PC-3 (cell line): ENCODE results near the gene UBR2. TPM values are rescaled to one million over a fixed set of nuclear protein-coding genes. Genes with fewer than 3 reads are reported as not detected.

Source experiments
- ATAC-seq: fragments of 200-7000 bp; cut with Tn5 transposase; 2 replicates; pipeline ENCODE4 v1.9.1; 2020; ENCODE audit warnings: mild to moderate bottlenecking, moderate library complexity
- BruUV-seq: library from RNA; stranded (reverse); fragments of 400-500 nt; replicated peaks from 2 replicates; lab custom pipeline; 2021; lab: Mats Ljungman, UMichigan
- CTCF ChIA-PET: fragments of 300-600 bp; sonication (Branson Sonifier 250); formaldehyde crosslinking; loops from one replicate; lab custom pipeline; 2022; ENCODE audit warnings: antibody characterized with exemption; lab: Charles Lee
- POLR2A ChIA-PET: fragments of 300-600 bp; sonication (Branson Sonifier 250); formaldehyde crosslinking; loops from one replicate; lab custom pipeline; 2022; ENCODE audit warnings: antibody characterized with exemption; ENCODE audit not compliant: unreplicated experiment; lab: Charles Lee
- DNase-seq: peaks from one replicate; pipeline ENCODE4 v3.0.0-alpha.2; 2015
- H2AFZ ChIP-seq: fragments of 300-600 bp; sonication (generic); 2 replicates; pipeline ENCODE4 v1.6.0; 2016; ENCODE audit warnings: antibody characterized with exemption, low read length
- H3F3A ChIP-seq: fragments of 300-600 bp; sonication (generic); one replicate; pipeline ENCODE4 v1.6.0; 2017; ENCODE audit warnings: antibody characterized with exemption, low read length, control low read depth, mild to moderate bottlenecking; ENCODE audit not compliant: unreplicated experiment
- H3K27ac ChIP-seq: fragments of 300-600 bp; sonication (generic); 2 replicates; pipeline ENCODE4 v1.5.1; 2016; ENCODE audit warnings: mild to moderate bottlenecking, low read length
- H3K27me3 ChIP-seq: fragments of 300-600 bp; sonication (generic); 2 replicates; pipeline ENCODE4 v1.6.1; 2016; ENCODE audit warnings: low read length, mixed read lengths
- H3K36me3 ChIP-seq: fragments of 300-600 bp; sonication (generic); 2 replicates; pipeline ENCODE4 v1.6.1; 2016; ENCODE audit warnings: low read depth, mixed run types, low read length, mixed read lengths
- H3K4me1 ChIP-seq: fragments of 300-600 bp; sonication (generic); 2 replicates; pipeline ENCODE4 v1.5.1; 2016; ENCODE audit warnings: low read length; ENCODE audit not compliant: insufficient read depth
- H3K4me2 ChIP-seq: fragments of 300-600 bp; sonication (generic); 2 replicates; pipeline ENCODE4 v1.6.0; 2016; ENCODE audit warnings: low read length
- H3K4me3 ChIP-seq: fragments of 300-600 bp; sonication (generic); 2 replicates; pipeline ENCODE4 v1.5.1; 2016; ENCODE audit warnings: mild to moderate bottlenecking, low read length, mixed read lengths
- H3K79me2 ChIP-seq: fragments of 300-600 bp; sonication (generic); 2 replicates; pipeline ENCODE4 v1.6.1; 2017; ENCODE audit warnings: low read length, mixed read lengths
- H3K9ac ChIP-seq: fragments of 300-600 bp; sonication (generic); 2 replicates; pipeline ENCODE4 v1.6.0; 2016; ENCODE audit warnings: mild to moderate bottlenecking, low read length
- H3K9me2 ChIP-seq: fragments of 300-600 bp; sonication (generic); replicated peaks from 2 replicates; pipeline ENCODE4 v1.6.1; 2016; ENCODE audit warnings: mixed run types, low read length, mixed read lengths
- H3K9me3 ChIP-seq: fragments of 300-600 bp; sonication (generic); 2 replicates; pipeline ENCODE4 v1.6.1; 2016; ENCODE audit warnings: low read length, mixed read lengths
- H4K20me1 ChIP-seq: fragments of 300-600 bp; sonication (generic); 2 replicates; pipeline ENCODE4 v1.6.1; 2016; ENCODE audit warnings: low read length, mixed read lengths
- CTCF ChIP-seq: fragments of 300-600 bp; sonication (generic); conservative IDR thresholded peaks from 2 replicates; pipeline ENCODE4 v1.5.1; 2017; ENCODE audit warnings: antibody characterized with exemption, low read depth, mild to moderate bottlenecking, low read length
- EZH2 ChIP-seq: fragments of 300-600 bp; sonication (generic); IDR thresholded peaks from one replicate; pipeline ENCODE4 v1.6.1; 2017; ENCODE audit warnings: antibody characterized with exemption, mild to moderate bottlenecking, low read length; ENCODE audit not compliant: unreplicated experiment
- EZH2phosphoT487 ChIP-seq: fragments of 300-600 bp; sonication (generic); IDR thresholded peaks from 2 replicates; pipeline ENCODE4 v1.6.1; 2018; ENCODE audit warnings: mild to moderate bottlenecking, antibody characterized with exemption, low read length, borderline replicate concordance
- intact Hi-C: fragments of 100-400 bp; cut with micrococcal nuclease; formaldehyde crosslinking; loops from 2 replicates; pipeline ENCODE4 v1.9.0; 2023
- total RNA-seq: library from RNA; depleted of rRNA; stranded (reverse); fragments of >200 nt; gene quantifications from 2 replicates; pipeline ENCODE4 v1.2.3, GENCODE V29; 2014

Gene UBR2
- total RNA-seq, 1 experiment from 2014 or later, result 19.6 TPM

- DNase-seq, result no peak
- POLR2A ChIA-PET, result no interaction called here
- no TSS peak for BruUV-seq
- CTCF ChIA-PET, result no interaction called here
- Histone ChIP-seq H3K9me3 (no peaks in the 10 kb centered on the region), H3F3A (no peaks in the 10 kb centered on the region), H3K4me2 (no peak overlapping the region), H2AFZ (no peak overlapping the region), H3K4me3 (no peak overlapping the region), H3K27me3 (no peaks in the 10 kb centered on the region), H3K4me1 (no peaks in the 10 kb centered on the region), H3K79me2 (no peaks in the 10 kb centered on the region), H3K9me2 (no peaks in the 10 kb centered on the region), H3K27ac (no peak overlapping the region), H4K20me1 (no peaks in the 10 kb centered on the region), H3K9ac (no peak overlapping the region), H3K36me3 (no peaks in the 10 kb centered on the region)
- intact Hi-C loops, result no loop called here
- ATAC-seq, result no peak
- TF ChIP-seq EZH2, result no peak
- TF ChIP-seq EZH2phosphoT487, result no peak
- no peak for TF ChIP-seq CTCF
These were observed 144.3 kb downstream of the UBR2 start for GRCh38 chr6:42708096-42708495.

- POLR2A ChIA-PET, result no interaction called here
- H3K79me2 ChIP-seq, result no peaks in the 10 kb centered on the region
- no peak overlapping the region for H2AFZ ChIP-seq
- no peak overlapping the region for H3K27ac ChIP-seq
- DNase-seq, result no peak
- intact Hi-C loops, result no loop called here
- CTCF ChIA-PET, result no interaction called here
- H3K36me3 ChIP-seq, result no peaks in the 10 kb centered on the region
- H3F3A ChIP-seq, result no peaks in the 10 kb centered on the region
- BruUV-seq, result no TSS peak
- H3K9me3 ChIP-seq, result no peaks in the 10 kb centered on the region
- no peaks in the 10 kb centered on the region for H4K20me1 ChIP-seq
- TF ChIP-seq EZH2phosphoT487, result no peak
- H3K9ac ChIP-seq, result no peak overlapping the region
- H3K4me2 ChIP-seq, result no peak overlapping the region
- H3K27me3 ChIP-seq, result no peaks in the 10 kb centered on the region
- no peak overlapping the region for H3K4me3 ChIP-seq
- H3K4me1 ChIP-seq, result no peaks in the 10 kb centered on the region
- no peak for ATAC-seq
- no peaks in the 10 kb centered on the region for H3K9me2 ChIP-seq
These were observed 146.0 kb downstream of the UBR2 start for GRCh38 chr6:42709871-42710270.

GRCh38 chr6:42710316-42710715 is 146.5 kb downstream of the UBR2 start:
- Histone ChIP-seq H4K20me1 (no peaks in the 10 kb centered on the region), H3K4me2 (no peak overlapping the region), H3K4me1 (no peaks in the 10 kb centered on the region), H3K9ac (no peak overlapping the region), H3K79me2 (no peaks in the 10 kb centered on the region), H3K27me3 (no peaks in the 10 kb centered on the region), H3K9me2 (no peaks in the 10 kb centered on the region), H3K4me3 (no peak overlapping the region), H2AFZ (no peak overlapping the region), H3K9me3 (no peaks in the 10 kb centered on the region), H3K27ac (no peak overlapping the region), H3K36me3 (no peaks in the 10 kb centered on the region), H3F3A (no peaks in the 10 kb centered on the region)
- no peak for TF ChIP-seq EZH2phosphoT487
- TF ChIP-seq CTCF, result no peak
- no peak for TF ChIP-seq EZH2
- DNase-seq (no peak), ATAC-seq (no peak)
- ChIA-PET POLR2A (no interaction called here), CTCF (no interaction called here)
- intact Hi-C loops, result no loop called here
- no TSS peak for BruUV-seq
